GM23338 (cell line): ENCODE data around the gene CPNE7.

Experiments
- CREB1 ChIP-seq: fragments of 250-450 bp; sonication (Bioruptor Pico); IDR thresholded peaks from 2 replicates; pipeline ENCODE4 v1.5.0; 2020; ENCODE audit warnings: low read depth, mild to moderate bottlenecking, moderate library complexity
- EZH2 ChIP-seq: fragments of 200-600 bp; sonication (generic); IDR thresholded peaks from one replicate; pipeline ENCODE4 v1.8.0; 2017; ENCODE audit warnings: antibody characterized with exemption, mild to moderate bottlenecking, low read depth; ENCODE audit not compliant: unreplicated experiment
- EZH2phosphoT487 ChIP-seq: fragments of 200-600 bp; sonication (generic); IDR thresholded peaks from one replicate; pipeline ENCODE4 v1.8.1; 2018; ENCODE audit warnings: antibody characterized with exemption; ENCODE audit not compliant: unreplicated experiment
- JUNB ChIP-seq: IDR thresholded peaks from one replicate; pipeline ENCODE4 v1.6.1; 2016; ENCODE audit warnings: antibody characterized with exemption; ENCODE audit not compliant: unreplicated experiment
- POLR2AphosphoS5 ChIP-seq: IDR thresholded peaks from 2 replicates; pipeline ENCODE4 v1.6.1; 2016; ENCODE audit warnings: antibody characterized with exemption, low read depth
- STAT1 ChIP-seq: IDR thresholded peaks from one replicate; pipeline ENCODE4 v1.6.1; 2016; ENCODE audit warnings: antibody characterized with exemption; ENCODE audit not compliant: unreplicated experiment
- ZNF114 ChIP-seq: fragments of 250-450 bp; sonication (Bioruptor Pico); IDR thresholded peaks from 2 replicates; pipeline ENCODE4 v1.5.0; 2020; ENCODE audit warnings: mild to moderate bottlenecking, moderate library complexity
- ZNF331 ChIP-seq: fragments of 250-450 bp; sonication (Bioruptor Pico); IDR thresholded peaks from 2 replicates; pipeline ENCODE4 v1.5.0; 2020; ENCODE audit warnings: low read depth, mild to moderate bottlenecking, moderate library complexity
- TF ChIP-seq, protein P1 (sequence below), 2 experiments: fragments of 200-600 bp in 1 of 2; sonication (generic) in 1 of 2; conservative IDR thresholded peaks; 2 replicates each; pipeline versions ENCODE4 v1.5.1 to v1.6.1; 2016 to 2017; ENCODE audit warnings: antibody characterized with exemption in 2 of 2, low read depth in 2 of 2, mild to moderate bottlenecking in 2 of 2, moderate library complexity in 1 of 2
- TF ChIP-seq, protein P2 (sequence below): IDR thresholded peaks from one replicate; pipeline ENCODE4 v1.6.1; 2018; ENCODE audit warnings: antibody characterized with exemption; ENCODE audit not compliant: unreplicated experiment
- TF ChIP-seq, protein P3 (sequence below): fragments of 250-450 bp; sonication (Bioruptor Pico); IDR thresholded peaks from 2 replicates; pipeline ENCODE4 v1.5.0; 2020; ENCODE audit warnings: mild to moderate bottlenecking, moderate library complexity
- TF ChIP-seq, protein P4 (sequence below): IDR thresholded peaks from 2 replicates; pipeline ENCODE4 v1.6.1; 2016; ENCODE audit warnings: antibody characterized with exemption

DNA sequence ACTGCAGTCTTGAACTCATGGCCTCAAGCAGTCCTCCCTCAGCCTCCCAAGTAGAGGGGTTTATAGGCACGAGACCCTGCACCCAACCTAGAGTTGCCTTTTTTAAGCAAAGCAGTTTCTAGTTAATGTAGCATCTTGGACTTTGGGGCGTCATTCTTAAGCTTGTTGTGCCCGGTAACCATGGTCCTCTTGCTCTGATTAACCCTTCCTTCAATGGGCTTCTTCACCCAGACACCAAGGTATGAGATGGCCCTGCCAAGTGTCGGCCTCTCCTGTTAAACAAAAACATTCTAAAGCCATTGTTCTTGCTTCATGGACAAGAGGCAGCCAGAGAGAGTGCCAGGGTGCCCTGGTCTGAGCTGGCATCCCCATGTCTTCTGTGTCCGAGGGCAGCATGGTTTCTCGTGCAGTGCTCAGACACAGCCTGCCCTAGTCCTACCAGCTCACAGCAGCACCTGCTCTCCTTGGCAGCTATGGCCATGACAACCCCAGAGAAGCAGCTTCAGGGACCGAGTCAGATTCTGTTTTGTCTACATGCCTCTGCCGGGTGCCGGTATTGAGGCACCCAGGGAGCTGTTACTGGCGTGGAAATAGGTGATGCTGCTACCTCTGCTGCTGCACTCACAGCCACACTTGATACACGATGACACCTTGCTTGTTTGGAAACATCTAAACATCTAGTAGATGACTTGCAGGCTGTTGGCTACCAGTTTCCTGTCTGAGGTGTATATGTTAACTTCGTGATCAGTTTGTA, 11.7 kb upstream of the CPNE7 start:
- TF ChIP-seq POLR2AphosphoS5 (no peak; the same call in 1 of the 2 replicates), STAT1 (no peak), EZH2 (no peak), ZNF331 (CRISPR knock-in tag) (no peak), CREB1 (CRISPR knock-in tag) (no peak), EZH2phosphoT487 (no peak), JUNB (no peak), ZNF114 (CRISPR knock-in tag) (no peak)
- TF ChIP-seq, protein P1, sequence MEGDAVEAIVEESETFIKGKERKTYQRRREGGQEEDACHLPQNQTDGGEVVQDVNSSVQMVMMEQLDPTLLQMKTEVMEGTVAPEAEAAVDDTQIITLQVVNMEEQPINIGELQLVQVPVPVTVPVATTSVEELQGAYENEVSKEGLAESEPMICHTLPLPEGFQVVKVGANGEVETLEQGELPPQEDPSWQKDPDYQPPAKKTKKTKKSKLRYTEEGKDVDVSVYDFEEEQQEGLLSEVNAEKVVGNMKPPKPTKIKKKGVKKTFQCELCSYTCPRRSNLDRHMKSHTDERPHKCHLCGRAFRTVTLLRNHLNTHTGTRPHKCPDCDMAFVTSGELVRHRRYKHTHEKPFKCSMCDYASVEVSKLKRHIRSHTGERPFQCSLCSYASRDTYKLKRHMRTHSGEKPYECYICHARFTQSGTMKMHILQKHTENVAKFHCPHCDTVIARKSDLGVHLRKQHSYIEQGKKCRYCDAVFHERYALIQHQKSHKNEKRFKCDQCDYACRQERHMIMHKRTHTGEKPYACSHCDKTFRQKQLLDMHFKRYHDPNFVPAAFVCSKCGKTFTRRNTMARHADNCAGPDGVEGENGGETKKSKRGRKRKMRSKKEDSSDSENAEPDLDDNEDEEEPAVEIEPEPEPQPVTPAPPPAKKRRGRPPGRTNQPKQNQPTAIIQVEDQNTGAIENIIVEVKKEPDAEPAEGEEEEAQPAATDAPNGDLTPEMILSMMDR (conservative IDR thresholded peaks at IDR 0.05; ENCODE audit: low read depth in 2 of 2) = no peak
- TF ChIP-seq, protein P2, sequence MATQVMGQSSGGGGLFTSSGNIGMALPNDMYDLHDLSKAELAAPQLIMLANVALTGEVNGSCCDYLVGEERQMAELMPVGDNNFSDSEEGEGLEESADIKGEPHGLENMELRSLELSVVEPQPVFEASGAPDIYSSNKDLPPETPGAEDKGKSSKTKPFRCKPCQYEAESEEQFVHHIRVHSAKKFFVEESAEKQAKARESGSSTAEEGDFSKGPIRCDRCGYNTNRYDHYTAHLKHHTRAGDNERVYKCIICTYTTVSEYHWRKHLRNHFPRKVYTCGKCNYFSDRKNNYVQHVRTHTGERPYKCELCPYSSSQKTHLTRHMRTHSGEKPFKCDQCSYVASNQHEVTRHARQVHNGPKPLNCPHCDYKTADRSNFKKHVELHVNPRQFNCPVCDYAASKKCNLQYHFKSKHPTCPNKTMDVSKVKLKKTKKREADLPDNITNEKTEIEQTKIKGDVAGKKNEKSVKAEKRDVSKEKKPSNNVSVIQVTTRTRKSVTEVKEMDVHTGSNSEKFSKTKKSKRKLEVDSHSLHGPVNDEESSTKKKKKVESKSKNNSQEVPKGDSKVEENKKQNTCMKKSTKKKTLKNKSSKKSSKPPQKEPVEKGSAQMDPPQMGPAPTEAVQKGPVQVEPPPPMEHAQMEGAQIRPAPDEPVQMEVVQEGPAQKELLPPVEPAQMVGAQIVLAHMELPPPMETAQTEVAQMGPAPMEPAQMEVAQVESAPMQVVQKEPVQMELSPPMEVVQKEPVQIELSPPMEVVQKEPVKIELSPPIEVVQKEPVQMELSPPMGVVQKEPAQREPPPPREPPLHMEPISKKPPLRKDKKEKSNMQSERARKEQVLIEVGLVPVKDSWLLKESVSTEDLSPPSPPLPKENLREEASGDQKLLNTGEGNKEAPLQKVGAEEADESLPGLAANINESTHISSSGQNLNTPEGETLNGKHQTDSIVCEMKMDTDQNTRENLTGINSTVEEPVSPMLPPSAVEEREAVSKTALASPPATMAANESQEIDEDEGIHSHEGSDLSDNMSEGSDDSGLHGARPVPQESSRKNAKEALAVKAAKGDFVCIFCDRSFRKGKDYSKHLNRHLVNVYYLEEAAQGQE = no peak
- TF ChIP-seq, protein P3, sequence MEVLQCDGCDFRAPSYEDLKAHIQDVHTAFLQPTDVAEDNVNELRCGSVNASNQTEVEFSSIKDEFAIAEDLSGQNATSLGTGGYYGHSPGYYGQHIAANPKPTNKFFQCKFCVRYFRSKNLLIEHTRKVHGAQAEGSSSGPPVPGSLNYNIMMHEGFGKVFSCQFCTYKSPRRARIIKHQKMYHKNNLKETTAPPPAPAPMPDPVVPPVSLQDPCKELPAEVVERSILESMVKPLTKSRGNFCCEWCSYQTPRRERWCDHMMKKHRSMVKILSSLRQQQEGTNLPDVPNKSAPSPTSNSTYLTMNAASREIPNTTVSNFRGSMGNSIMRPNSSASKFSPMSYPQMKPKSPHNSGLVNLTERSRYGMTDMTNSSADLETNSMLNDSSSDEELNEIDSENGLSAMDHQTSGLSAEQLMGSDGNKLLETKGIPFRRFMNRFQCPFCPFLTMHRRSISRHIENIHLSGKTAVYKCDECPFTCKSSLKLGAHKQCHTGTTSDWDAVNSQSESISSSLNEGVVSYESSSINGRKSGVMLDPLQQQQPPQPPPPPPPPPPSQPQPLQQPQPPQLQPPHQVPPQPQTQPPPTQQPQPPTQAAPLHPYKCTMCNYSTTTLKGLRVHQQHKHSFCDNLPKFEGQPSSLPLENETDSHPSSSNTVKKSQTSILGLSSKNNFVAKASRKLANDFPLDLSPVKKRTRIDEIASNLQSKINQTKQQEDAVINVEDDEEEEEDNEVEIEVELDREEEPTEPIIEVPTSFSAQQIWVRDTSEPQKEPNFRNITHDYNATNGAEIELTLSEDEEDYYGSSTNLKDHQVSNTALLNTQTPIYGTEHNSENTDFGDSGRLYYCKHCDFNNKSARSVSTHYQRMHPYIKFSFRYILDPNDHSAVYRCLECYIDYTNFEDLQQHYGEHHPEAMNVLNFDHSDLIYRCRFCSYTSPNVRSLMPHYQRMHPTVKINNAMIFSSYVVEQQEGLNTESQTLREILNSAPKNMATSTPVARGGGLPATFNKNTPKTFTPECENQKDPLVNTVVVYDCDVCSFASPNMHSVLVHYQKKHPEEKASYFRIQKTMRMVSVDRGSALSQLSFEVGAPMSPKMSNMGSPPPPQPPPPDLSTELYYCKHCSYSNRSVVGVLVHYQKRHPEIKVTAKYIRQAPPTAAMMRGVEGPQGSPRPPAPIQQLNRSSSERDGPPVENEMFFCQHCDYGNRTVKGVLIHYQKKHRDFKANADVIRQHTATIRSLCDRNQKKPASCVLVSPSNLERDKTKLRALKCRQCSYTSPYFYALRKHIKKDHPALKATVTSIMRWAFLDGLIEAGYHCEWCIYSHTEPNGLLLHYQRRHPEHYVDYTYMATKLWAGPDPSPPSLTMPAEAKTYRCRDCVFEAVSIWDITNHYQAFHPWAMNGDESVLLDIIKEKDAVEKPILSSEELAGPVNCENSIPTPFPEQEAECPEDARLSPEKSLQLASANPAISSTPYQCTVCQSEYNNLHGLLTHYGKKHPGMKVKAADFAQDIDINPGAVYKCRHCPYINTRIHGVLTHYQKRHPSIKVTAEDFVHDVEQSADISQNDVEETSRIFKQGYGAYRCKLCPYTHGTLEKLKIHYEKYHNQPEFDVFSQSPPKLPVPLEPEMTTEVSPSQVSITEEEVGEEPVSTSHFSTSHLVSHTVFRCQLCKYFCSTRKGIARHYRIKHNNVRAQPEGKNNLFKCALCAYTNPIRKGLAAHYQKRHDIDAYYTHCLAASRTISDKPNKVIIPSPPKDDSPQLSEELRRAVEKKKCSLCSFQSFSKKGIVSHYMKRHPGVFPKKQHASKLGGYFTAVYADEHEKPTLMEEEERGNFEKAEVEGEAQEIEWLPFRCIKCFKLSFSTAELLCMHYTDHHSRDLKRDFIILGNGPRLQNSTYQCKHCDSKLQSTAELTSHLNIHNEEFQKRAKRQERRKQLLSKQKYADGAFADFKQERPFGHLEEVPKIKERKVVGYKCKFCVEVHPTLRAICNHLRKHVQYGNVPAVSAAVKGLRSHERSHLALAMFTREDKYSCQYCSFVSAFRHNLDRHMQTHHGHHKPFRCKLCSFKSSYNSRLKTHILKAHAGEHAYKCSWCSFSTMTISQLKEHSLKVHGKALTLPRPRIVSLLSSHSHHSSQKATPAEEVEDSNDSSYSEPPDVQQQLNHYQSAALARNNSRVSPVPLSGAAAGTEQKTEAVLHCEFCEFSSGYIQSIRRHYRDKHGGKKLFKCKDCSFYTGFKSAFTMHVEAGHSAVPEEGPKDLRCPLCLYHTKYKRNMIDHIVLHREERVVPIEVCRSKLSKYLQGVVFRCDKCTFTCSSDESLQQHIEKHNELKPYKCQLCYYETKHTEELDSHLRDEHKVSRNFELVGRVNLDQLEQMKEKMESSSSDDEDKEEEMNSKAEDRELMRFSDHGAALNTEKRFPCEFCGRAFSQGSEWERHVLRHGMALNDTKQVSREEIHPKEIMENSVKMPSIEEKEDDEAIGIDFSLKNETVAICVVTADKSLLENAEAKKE (CRISPR knock-in tag) = no peak
- TF ChIP-seq, protein P4, sequence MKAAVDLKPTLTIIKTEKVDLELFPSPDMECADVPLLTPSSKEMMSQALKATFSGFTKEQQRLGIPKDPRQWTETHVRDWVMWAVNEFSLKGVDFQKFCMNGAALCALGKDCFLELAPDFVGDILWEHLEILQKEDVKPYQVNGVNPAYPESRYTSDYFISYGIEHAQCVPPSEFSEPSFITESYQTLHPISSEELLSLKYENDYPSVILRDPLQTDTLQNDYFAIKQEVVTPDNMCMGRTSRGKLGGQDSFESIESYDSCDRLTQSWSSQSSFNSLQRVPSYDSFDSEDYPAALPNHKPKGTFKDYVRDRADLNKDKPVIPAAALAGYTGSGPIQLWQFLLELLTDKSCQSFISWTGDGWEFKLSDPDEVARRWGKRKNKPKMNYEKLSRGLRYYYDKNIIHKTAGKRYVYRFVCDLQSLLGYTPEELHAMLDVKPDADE = no peak
